C4-2B (cell line): Measurements from ENCODE around the gene ZMYND10.

Experiments used
- H3K27ac ChIP-seq: fragments of 450-650 bp; 2 replicates; pipeline ENCODE4 v1.5.1; 2017
- ZFX ChIP-seq: fragments of 450-650 bp; IDR thresholded peaks from 2 replicates; pipeline ENCODE4 v1.6.1; 2017
- TF ChIP-seq, protein P1 (sequence below): fragments of 450-650 bp; conservative IDR thresholded peaks from 2 replicates; pipeline ENCODE4 v1.5.1; 2017; ENCODE audit warnings: mild to moderate bottlenecking

Gene ZMYND10

DNA sequence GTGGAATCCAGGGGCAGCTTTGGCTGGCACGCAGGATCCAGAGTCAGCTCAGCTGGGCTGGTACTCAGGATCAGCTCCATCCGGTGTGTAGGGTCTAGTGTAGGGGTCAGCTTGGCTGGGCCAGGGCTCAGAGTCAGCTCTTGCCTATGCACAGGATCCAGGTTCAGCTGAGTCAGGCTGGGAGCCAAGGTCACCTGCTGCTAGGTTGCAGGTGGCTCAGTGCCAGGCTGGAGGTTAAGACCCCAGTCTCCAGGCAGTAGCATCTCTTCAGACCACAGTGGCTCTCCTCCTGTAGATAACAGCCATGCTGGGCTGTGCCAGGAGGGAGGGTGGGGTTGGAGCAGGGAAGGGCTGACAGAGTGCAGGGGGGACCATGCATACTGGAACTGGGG, 48.2 kb downstream of the ZMYND10 start:
- TF ChIP-seq ZFX, result no peak
- TF ChIP-seq, protein P1, sequence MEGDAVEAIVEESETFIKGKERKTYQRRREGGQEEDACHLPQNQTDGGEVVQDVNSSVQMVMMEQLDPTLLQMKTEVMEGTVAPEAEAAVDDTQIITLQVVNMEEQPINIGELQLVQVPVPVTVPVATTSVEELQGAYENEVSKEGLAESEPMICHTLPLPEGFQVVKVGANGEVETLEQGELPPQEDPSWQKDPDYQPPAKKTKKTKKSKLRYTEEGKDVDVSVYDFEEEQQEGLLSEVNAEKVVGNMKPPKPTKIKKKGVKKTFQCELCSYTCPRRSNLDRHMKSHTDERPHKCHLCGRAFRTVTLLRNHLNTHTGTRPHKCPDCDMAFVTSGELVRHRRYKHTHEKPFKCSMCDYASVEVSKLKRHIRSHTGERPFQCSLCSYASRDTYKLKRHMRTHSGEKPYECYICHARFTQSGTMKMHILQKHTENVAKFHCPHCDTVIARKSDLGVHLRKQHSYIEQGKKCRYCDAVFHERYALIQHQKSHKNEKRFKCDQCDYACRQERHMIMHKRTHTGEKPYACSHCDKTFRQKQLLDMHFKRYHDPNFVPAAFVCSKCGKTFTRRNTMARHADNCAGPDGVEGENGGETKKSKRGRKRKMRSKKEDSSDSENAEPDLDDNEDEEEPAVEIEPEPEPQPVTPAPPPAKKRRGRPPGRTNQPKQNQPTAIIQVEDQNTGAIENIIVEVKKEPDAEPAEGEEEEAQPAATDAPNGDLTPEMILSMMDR, result no peak
- H3K27ac ChIP-seq, result no peak overlapping the region

DNA sequence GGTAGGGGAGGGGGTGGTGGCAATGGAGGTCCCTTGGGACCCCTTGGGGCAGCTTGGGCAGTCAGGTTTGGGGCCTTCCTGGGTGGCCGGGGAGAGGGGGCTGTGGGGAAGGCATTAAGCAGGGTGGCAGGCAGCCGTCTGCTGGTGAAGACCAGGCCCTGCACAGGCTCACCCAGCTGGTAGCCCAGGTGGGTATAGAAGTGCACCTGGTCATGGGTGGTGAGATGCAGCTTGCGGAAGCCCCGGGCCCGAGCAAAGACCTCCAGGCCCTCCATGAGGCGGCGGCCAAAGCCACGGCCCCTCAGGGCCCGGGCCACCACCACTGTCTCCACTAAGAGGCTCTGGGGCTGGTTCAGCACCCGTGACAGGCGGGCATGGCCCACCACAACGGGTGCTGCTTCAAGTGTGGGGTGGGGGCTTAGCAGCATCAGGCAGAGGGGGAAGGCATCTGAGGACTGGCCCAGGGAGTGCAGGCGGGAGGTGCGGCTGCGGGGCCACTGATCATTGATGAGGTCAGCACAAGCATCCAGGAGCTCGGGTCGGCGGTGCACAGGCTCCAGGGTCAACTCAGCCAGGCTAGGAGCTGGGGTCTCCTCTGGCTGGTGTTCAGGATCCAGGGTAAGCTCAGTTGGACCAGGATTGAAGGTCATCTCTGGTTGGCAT, 48.7 kb downstream of the ZMYND10 start:
- H3K27ac ChIP-seq, result no peak overlapping the region
- no peak for TF ChIP-seq ZFX
- TF ChIP-seq, protein P1, result no peak

GRCh38 chr3:50295553-50296431, 49.7 kb downstream of the ZMYND10 start:
- H3K27ac ChIP-seq, result no peak overlapping the region
- TF ChIP-seq, protein P1, result no peak
- TF ChIP-seq ZFX, result no peak

DNA sequence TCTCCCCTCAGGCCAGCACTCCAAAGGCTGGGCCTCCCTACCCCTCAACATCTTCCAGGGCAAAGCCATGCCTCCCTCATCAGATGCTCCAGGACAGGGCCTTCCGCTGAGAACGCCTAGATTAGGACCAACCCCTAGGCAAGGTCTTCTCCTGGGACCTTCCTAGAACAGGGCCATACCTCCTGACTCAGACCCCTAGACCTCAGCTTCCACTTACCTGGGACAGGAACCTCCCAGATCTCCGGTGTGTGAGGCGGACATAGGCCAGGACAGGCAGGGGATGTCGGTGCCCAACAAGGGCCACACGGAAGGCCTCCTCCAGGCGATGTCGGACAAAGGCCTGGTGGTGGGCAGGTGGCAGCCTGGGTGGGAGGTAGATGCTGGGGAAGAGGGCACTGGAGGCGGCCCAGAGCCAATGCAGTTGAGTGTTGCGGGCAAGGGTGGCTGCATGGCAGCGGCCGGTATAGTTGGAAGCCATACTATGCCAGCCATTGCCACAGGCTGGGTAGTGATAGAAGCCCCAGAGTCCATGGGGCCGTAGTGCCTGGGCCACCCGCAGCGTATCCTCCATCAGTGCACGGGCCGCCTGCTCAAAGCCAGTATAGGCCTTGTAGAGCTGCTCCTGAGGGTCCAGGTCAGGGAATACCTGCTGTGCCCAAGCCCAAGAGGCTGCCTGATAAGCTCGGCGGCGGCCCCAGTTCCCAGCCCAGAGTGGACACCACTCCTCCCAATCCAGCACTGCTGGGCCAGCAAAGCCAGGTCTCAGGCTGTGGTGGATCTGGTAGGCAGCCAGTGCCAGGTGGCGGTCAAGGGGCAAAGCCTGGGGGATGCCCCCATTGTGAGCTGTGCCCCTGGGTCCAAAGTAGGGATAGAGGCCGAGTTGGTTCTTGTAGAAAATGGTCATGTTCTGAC, 50.8 kb downstream of the ZMYND10 start:
- TF ChIP-seq ZFX, result no peak
- no peak overlapping the region for H3K27ac ChIP-seq

DNA sequence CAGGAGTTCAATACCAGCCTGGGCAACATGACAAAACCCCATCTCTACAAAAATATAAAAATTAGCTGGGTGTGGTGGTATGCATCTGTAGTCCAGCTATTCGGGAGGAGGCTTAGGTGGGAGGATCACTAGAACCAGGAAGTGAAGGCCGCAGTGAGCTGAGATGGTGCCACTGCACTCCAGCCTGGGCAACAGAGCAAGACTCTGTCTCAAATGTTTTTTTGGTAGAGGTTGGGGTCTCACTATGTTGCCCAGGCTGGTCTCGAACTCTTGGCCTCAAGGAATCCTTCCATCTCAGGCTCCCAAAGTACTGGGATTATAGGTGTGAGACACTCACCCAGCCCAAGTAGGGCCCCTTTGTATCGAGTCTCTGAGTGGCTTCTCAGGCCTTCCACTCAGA, 51.4 kb downstream of the ZMYND10 start:
- H3K27ac ChIP-seq, result no peak overlapping the region
- TF ChIP-seq ZFX, result no peak
- TF ChIP-seq, protein P1, result no peak

GRCh38 chr3:50293079-50293801, 52.3 kb downstream of the ZMYND10 start:
- peak overlapping the region; percentile 99 for H3K27ac ChIP-seq

More at GRCh38 chr3:50293079-50293801, 52.3 kb downstream of the ZMYND10 start:
- TF ChIP-seq, protein P1, result no peak
